Ureter (tissue), 1 donor: ENCODE data around the gene BTBD19. TPM values are rescaled to one million over a fixed set of nuclear protein-coding genes. Genes with fewer than 3 reads are reported as not detected.
"Not testable (repeated sequence)": the region's sequence is repeated elsewhere in the genome, so short reads cannot be mapped to it uniquely, and the experiment has no call there.

Experiments
- DNase-seq: peaks from one replicate; pipeline ENCODE4 v3.0.0-alpha.2; 2020; ENCODE audit warnings: low spot score
- total RNA-seq: library from RNA; stranded (reverse); gene quantifications from one replicate; pipeline ENCODE4 v1.2.4, GENCODE V29; 2023
- donor health status: DM: yes; HTN: yes; CAD: no.

The BTBD19 gene
- total RNA-seq, 1 donor from 2014 or later: 8.7 TPM

- DNase-seq: no peak
Measured at GRCh38 chr1:44808938-44809917, 905 bp downstream of the BTBD19 start.

- no peak for DNase-seq
Measured at GRCh38 chr1:44810101-44810761, 1.9 kb downstream of the BTBD19 start.

- not testable (repeated sequence) for DNase-seq
Measured at GRCh38 chr1:44810762-44811105, 2.4 kb downstream of the BTBD19 start.

- no peak for DNase-seq
Measured at GRCh38 chr1:44811234-44811633, 2.9 kb downstream of the BTBD19 start.

- no peak for DNase-seq
Measured at GRCh38 chr1:44812822-44813543, 4.7 kb downstream of the BTBD19 start.

- DNase-seq: not testable (repeated sequence)
Measured at GRCh38 chr1:44815926-44816325, 7.6 kb downstream of the BTBD19 start.

- no peak for DNase-seq
Measured at GRCh38 chr1:44817307-44817706, 9.0 kb downstream of the BTBD19 start.

GRCh38 chr1:44817771-44818495, 9.6 kb downstream of the BTBD19 start:
- no peak for DNase-seq

GRCh38 chr1:44819196-44819607, 10.9 kb downstream of the BTBD19 start:
- no peak for DNase-seq

GRCh38 chr1:44819608-44820327, 11.4 kb downstream of the BTBD19 start:
- peak; percentile 86 for DNase-seq

GRCh38 chr1:44820328-44821239, 12.3 kb downstream of the BTBD19 start:
- no peak for DNase-seq

GRCh38 chr1:44821240-44821715, 13.0 kb downstream of the BTBD19 start:
- no peak for DNase-seq

- no peak for DNase-seq
Measured at GRCh38 chr1:44822131-44822701, 13.9 kb downstream of the BTBD19 start.

- no peak for DNase-seq
Measured at GRCh38 chr1:44822981-44823451, 14.7 kb downstream of the BTBD19 start.

- not testable (repeated sequence) for DNase-seq
Measured at GRCh38 chr1:44824392-44824791, 16.1 kb downstream of the BTBD19 start.

GRCh38 chr1:44826375-44827196, 18.3 kb downstream of the BTBD19 start:
- DNase-seq: no peak

- no peak for DNase-seq
Measured at GRCh38 chr1:44827197-44828002, 19.1 kb downstream of the BTBD19 start.
